NCI-H2227 treated with DMSO at 0.1 percent for 48 hours (cell line): Measurements from ENCODE around the gene HIVEP3.
A peak's percentile ranks its signal among the peaks of the same experiment; 100 is the strongest.

Source experiments
- DNase-seq: peaks from one replicate; lab custom pipeline; 2025; lab: John Stamatoyannopoulos, UW

The HIVEP3 gene

DNA sequence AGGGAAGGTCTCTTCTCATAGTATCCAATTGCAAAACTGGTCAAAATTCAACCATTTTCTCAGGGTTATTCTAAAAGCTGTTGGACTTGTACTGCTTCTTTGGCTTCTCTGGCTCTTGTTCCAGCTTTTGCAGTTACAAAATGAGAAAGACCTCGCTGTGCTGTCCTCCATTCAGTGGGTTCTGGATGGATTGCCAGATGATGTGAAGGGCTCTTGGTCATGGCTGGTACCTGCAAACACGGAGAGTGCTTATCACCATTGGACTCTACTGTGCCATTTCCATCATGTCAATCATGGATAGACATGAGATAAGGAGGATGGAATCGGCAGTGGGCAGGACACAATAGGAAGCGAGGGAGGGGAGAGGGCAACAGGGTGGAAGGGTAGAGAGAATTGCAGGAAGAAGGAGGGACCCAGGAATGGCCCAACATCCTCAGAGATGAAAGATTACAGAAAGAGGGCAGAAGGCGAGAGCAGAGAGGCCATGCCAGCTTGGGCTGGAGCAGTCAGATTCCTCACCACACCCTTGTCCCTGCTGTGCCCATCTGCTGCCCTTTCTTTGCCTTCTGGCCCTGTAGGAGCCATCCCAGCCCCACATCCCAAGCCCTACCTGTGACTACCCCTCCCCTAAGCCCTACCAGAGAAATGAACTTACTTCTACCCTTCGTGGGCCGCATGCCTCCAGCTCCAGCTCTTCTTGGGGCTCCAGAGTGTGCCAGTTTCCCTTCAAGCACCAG lies 70.3 kb downstream of the HIVEP3 start:
- no peak for DNase-seq

DNA sequence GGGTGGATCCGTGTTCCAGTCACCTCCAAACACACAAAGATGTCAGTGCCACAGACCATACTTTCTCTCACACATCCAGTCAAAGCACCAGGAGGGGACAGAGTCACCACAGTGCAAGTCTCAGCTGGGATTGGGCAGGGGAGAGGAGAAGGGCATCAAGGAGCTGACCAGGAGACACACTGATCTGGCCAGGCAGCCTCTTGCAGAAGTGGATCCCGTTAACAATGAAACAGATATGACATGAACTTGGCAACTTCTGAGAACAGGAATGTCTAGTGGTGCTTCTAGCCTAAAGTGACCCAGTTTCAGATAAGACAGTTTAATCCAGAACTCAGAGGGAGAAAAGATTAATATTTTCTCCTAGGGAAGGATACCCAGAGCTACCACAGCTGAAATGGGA lies 71.0 kb downstream of the HIVEP3 start:
- DNase-seq, result no peak

DNA sequence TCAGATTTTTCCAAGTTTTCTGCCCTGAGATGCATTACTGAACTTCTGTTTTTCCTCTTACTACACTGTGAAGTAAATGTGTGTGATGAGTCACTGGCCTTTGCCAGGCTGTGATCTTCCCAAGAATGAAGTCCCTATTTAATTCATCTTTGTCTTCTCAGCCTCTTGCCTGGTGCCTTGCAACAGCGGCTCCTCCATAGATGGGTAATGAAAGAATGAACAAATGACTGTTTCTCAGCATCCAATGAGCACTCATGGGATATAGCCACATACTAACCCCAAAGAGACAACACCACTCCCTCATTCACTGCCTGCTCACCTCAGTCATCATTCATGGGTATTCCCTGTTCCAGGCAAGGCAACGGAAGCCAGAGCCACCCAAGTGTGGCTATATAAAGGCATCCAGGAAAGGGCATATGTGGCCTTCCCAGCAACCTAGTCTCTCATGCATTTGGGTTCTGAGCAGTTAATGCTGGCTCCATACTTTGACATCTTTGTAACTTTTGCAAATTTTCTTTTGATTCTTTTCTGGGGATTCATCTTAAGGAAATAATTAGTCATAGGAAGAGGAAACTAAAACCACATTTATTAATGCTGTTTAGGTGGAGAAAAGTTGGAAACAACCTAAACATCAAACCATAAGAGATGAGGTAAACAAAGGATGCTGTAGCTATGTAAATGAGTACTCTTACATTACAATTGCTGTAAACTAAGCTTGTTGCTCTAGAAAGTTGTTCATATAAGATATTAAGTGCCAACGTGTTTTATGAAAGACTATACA lies 71.9 kb downstream of the HIVEP3 start:
- DNase-seq, result no peak

DNA sequence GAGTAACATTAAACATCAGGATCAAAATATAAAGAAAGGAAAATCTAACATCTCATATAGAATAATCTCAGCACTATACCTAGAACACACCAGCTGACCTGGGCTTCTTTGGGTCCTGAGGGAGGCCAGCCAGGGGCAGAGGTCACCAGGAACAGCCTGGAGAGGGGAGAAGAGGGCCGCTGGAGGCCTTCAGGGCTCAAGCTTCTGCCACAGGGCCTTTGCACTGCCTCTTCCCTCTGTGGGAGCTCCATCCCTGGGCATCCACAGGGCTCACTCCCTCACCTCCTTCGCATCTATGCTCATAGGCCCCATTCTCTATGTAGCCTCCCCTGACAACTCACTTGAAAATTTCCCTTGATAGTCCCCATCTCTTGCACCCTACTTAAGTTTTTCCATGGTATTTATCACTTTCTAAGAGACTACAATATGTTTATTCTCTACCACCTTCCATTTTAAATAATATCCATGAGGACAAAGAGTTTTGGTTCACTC lies 73.9 kb downstream of the HIVEP3 start:
- DNase-seq, result no peak

DNA sequence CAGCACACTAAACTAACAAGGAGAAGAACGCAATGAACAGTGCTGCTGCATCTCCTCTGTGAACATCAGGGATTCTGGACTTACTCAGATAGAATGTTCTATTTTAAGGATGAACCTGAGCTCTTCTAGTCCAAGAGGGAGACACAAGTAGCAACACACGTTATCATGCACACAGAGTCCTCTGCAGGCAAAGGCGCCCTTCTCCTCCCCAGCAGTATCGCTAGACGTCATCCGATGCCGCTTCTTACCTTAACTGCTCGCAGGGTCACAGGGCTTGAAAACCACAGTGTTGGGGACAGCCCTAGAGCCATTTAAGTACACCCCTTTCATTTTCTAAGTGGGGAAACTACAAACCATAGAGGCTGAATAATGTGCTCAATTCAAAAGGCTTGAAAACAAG lies 74.5 kb downstream of the HIVEP3 start:
- DNase-seq, result no peak

DNA sequence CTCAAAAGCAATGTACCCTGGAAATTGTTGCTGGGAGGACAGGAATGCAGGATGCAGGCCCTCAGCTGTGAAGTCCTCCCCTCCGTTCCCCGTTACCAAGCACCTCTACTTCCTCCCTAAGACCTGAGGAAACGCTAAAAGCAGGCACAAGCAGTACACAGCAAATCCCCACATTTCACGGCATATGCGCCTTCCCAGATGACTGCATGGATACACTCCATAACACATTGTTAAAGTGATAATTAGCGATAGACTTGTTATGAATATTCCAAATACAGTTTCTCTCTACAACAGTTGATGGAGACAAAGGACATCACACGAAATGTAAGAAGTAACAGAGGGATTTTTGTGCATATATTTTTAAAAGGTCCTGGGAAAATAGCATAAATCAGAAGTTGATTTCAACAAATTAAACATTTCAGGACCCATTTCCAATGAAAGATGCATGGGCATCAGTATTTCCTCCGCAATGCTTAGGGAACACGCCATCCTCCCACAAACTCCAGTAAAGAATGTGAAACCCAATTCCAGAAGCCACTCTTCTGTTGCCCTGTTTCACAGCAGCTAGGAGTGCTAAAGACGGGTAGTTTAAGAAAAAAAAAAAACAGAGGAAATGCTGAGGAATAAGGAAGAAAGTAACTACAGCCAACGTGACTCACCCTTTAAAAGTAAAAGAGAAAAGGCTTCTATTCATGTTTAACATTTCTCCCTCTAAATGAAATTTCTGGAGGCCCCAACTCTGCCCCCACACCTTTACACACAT lies 75.5 kb downstream of the HIVEP3 start:
- no peak for DNase-seq

DNA sequence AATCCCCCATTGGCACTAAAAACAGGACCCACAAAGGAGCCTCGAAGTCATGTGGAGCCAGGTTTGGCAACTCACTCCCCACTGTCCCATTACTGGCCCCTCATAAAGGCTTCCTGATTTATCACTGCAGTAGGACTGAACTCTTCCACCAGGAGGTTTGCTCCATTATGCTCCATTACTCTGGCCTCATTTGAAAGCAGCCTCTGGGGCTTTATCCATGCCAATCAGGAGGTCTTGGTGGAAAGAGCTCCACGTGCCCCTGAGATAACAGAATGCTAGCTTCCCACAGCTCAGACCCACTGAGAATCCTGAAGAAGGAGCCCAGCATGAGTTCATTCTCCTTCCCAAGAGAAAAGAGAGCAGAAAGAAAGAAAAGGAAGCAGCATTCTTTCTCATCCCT lies 76.4 kb downstream of the HIVEP3 start:
- DNase-seq, result no peak

DNA sequence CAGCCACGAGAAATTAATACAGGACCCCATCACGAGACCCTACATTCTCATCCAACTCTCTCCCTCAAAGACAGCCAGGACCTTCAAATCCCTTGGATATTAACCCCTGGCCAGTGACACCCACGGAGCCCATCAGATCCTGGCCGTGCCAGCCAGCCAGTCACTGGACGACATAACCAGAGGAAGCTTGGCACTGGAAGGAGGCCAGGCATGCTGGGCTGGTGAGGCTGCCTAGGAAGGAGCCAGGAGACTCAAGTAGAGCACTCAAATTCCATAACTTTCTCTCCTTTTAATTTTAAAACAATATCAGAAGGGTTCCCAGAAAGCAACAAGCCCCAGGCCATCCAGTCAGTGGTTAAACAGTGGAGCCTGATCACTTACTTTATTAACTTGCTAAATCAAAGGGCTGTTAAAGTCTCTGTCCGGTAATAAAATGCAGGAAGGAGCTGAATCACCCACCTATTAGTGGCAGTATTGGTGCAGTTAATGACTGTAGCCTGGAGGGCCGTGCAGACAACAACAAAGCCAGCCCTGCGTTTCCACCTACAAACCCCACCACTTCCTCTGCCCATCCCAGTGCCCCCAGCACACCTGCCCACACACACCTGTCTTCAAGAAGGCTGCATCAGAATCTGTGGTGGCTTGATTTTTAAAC lies 78.0 kb downstream of the HIVEP3 start:
- no peak for DNase-seq

DNA sequence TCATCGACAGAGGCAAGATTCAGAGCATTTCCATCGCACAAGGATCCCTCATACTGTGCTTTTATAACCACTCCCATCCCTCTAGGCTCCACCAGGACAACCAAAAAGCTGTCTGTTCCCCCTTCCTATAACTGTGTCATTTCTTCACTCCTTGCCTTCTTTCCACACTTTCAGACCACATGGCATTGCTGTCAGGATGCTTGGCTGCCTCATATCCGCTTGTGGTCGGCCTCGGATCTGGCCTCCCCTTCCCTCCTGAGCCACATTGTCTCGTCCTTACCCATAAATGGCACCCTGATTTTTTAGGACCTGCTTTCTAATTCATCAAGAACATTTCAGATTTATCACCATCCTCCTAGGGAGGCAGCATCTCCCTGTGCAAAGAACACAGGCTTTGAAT lies 80.5 kb downstream of the HIVEP3 start:
- no peak for DNase-seq

DNA sequence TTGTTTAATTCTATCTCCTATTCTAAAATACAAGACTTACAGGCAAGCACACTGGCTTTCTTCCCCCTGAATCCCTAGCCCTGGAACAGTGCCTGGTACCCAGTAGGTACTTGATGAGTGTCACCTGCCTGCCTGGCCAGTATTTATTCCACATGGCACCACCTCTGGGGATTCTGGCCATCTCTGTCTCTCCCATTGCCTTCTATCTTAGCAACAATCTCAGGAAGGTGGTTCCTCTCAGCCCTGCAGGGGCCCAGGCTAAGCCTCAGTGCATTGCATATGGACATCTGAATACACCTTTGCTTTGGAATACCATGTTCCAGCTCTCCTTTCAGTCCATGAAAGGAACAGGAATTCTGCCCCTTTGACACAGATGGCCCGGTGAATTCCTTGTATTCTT lies 81.0 kb downstream of the HIVEP3 start:
- DNase-seq, result no peak

DNA sequence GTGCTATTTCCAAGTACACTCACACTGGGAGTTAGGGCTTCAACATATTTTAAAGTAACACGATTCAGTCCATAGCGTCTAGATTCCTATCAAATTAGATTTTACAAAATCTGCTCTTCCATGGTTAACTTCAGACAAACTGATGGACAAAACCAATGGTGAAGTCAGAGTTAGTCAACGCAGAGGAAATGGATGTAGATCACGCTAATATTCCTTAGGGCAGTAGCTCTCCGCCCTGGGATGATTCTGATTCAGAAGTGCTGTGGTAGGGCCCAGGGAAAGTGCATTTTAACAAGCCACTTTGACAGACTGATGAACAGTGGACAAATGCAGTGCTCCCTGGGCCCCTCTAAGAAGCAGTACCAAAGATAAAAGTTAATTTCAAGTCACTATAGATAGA lies 83.2 kb downstream of the HIVEP3 start:
- no peak for DNase-seq

DNA sequence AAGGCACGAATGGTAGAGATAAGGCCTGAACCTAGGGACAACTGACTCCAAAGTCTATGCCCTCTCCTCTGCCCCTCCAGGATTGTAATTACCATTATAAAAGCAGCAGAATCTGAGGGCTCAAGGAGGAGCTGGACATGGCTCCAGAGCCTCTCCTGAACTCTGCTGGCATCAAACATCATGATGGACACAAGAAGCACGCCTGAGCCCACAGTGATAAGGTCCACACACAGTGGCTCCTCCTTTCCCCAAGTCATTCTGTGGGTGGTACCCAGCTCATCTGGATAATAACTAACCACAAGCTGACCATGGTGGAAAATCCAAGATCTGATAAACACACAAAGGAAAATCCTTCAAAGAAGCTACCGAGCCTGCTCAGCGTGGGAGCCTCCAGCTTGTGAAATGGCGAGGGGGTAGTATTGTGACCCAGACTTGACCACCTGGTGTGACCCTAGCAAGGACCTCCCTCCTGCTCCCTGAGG lies 85.2 kb downstream of the HIVEP3 start:
- DNase-seq, result no peak

DNA sequence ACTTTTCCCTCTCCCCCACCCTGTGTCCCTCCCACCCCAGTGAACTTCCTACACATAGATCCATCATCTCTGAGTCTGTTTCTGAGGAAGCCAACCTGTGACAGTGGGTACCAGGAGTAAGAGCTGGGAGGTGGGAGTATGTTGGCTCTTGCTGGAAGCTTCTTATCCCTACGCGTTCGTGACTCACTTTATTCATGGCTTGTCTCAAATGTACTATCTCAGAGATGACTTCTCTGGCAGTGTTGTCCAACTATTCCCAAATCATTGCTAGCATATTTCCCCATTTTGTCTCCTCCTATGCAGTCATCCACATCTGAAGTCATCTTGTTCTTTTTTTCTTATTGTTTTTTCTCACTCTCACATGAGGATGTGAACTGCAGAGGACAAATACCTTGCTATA lies 88.0 kb downstream of the HIVEP3 start:
- no peak for DNase-seq

DNA sequence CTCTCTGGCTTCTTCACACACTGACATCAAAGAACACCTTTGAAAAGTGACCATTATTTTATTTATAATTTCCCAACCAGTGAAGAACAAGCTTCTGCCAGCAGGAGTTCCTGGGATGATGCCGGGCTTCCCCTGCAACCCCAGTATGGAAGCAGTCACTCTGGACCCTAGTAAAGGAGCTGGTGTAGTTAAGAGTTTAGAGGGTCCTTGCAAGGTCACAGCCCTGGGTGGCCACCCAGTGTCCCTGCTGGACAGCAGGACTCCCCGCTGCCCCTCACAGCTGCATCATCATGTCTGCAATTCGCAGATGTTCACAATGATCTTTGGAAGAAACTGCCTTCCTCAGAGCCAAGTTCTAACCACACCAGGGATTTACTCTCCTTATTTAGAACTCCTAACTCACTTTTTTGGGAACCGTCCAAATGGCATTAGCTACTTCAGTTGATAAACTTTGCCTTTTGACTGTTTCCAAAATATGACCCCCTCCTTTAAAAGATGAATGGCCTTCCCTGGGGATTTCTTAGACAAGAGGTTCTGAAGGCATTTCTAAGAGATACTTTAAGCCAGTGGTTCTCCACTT lies 90.6 kb downstream of the HIVEP3 start:
- no peak for DNase-seq

DNA sequence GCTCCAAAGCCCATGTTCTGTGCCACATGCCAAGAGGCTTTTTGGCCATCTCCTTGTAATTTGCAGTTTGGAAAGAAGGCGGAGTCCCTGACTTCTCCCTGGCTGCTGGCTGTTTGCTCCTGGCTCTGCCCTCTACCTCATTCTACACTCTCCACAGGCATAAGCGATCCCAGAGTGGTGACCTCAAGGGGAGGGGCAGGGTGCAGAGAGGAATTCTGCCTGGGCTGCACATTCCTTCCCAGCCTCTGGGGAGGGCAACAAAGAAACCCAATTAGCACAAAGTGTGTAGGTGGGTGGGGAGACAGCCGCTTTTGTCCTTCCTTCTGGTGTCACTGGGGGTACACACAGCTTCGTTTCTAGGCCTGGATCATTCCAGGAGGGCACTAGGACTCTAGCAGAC lies 95.3 kb downstream of the HIVEP3 start:
- peak; percentile 36 for DNase-seq

DNA sequence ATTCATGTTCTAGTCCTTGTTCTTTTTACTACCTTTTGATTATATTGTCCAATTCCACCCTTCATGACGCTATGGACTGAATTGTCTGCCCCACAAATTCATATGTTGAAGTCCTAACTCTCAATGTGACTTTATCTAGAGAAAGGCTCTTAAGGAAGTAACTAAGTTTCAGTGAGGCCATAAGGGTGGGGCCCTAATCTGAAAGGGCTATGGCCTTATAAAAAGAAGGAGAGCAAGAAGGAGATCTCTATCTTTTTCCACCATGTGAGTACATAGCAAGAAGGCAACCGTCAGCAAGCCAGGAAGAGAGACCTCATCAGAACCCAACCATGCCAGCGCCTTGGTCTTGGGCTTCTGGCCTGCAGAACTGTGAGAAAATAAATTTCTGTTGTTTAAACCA lies 95.9 kb downstream of the HIVEP3 start:
- no peak for DNase-seq

DNA sequence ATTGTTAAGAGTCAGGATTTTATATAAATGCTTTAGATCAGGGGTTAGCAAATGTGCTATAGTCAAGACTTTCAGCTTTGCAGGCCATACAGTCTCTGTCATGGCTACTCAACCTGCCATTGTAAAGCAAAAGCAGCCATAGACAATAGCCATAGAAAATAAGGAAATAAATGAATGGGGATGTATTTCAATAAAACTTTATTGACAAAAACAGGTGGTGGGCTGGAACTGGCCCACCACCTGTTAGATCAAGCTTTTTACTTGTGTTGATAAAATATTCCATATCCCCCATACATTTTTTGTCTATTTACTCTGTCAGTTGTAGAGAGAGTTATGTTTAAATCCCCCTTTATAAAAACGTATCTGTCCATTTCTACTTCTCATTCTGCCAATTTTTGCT lies 98.9 kb downstream of the HIVEP3 start:
- DNase-seq, result no peak

DNA sequence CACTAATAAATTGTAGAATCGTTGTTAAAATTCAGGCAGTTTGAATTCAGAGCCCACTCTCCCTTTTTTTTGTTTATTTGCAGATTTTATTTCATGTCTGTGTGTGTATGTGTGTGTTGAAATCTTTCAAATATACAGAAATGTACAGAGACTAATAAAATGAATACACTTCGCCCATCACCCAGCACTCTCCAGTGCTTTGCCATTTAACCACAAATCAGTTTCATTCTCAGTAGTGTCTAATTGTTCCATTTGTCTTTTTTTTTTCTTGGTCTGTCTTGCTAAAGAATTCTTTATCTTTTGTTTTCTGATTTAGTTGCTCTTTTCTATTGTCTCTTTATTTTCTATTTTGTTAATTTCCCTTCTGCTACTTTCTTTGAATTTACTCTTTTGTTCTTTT lies 99.7 kb downstream of the HIVEP3 start:
- no peak for DNase-seq

DNA sequence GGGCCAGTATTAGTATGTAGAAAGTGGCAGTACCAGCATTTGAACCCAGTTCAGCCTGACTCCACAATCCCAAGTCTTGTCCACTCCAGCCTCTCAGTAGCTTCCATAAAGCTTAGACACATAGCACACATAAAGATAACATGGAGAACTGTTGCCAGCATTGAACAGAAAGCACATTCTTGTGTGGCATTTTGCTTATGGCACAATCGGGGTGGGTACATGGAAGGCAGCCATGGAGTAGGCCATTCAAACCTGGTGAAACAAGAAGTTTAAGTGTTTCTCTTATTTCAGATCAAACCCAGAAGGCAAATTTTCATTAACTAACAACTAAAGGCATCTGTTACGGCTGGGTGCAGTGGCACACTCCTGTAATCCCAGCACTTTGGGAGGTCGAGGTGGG lies 102.7 kb downstream of the HIVEP3 start:
- no peak for DNase-seq

DNA sequence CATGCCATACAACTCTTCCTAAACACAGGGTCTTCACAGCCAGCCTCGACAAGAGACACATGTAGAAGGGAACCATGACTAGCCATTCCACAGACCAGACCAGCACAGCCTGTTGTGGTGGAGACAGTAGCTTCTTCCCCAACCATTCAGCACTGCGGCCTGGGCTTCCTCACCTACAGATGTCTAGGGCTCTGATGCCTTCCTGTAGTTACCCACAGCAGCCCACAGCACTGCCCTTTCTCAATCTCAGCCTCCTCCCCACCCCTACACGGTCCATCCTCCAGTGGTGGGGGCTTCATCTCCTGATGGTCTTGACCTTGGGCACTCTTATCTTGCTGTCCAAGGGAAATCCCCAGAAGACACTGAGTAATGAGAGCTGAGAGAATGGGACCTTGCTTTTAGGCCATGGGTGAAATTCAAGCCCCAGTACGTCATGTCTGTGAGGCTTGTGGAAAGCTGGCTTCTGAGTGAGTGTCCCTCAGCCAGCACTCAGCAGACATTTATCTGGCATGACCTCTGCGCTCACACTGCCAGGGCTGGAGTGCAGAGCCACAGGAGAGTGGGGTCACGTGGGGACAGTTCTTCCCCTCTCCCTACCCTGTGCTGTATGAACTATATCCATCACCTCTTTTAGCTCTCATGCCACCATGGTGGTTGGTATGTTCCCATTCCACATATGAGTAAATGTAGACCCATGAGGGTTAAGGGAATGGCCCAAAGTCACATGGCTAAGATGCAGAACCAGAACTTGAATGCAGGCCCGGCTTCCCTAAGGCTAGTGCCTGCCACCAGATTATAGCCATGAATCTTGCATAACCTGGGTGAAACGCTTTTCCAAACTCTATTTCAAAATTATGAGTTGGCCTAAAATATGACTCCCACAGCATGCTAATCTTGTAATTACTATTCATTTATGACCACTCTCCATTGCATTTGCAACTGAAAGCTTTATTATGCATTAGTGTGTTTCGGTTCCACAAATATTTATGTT lies 104.7 kb downstream of the HIVEP3 start:
- no peak for DNase-seq

DNA sequence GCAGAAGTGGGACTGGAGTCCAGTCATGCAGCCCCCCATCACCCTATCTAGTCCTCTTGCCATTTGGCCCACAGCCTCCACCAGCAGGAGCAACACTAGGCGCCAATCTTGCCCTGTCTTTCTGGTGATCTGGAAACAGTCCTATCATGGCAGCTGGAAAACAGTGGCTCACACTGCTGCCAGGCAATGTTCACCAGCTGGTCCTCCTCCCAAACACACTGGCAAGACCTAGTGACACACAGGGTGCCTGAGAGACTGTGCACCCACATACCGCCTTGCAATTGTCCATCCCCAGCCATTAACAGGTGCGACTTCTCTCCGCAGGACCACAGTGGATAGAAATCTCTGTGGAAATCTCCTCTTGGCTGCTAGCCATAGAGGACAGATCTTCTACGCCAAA lies 105.5 kb downstream of the HIVEP3 start:
- DNase-seq, result no peak
